ENCODE results near the gene ASTN2. TPM values are rescaled to one million over a fixed set of nuclear protein-coding genes. Genes with fewer than 3 reads are reported as not detected.

ASTN2 gene
- total and polyA plus RNA-seq, 9 of the 15 experiments (the other 6 are each of a cell fraction or from before 2014, with no cell fraction given): 0.56 to 3.5 (median 1.9) TPM

- TF ChIP-seq THAP12 (CRISPR knock-in tag; IDR thresholded peaks at IDR 0.05) (no peak), CHD2 (IDR thresholded peaks at IDR 0.05; ENCODE audit: low read depth, low read length) (no peak), TAF15 (IDR thresholded peaks at IDR 0.05; ENCODE audit: low read depth, low read length) (no peak)
Observed at GRCh38 chr9:116717150-116717549, 697.7 kb downstream of the ASTN2 start (continued).

- in situ Hi-C loops (cut with MboI): no loop called here
- CTCF ChIA-PET (ENCODE audit: low intra/inter-chr PET ratio): no interaction called here
- no peak overlapping the region for H3K9ac ChIP-seq (ENCODE audit: insufficient read depth in 1 of 2, low read depth in 2 of 2, low read length in 2 of 2)
- H3K4me3 ChIP-seq: no peak overlapping the region
- no TSS peak for BruUV-seq (replicated peaks)
- no peaks in the 10 kb centered on the region for H3K27me3 ChIP-seq (ENCODE audit: control insufficient read depth in 2 of 2, insufficient read depth in 2 of 2, low read length in 2 of 2)
- FAIRE-seq (no peak), DNase-seq (ENCODE audit: extremely low read depth in 1 of 4, low spot score in 3 of 4) (no peak), ATAC-seq (no peak)
- no peaks in the 10 kb centered on the region for H3K36me3 ChIP-seq (ENCODE audit: control insufficient read depth, insufficient read depth, low read length)
- H3K27ac ChIP-seq (ENCODE audit: extremely low read depth, low read depth, low read length): no peak overlapping the region
- H3K4me2 ChIP-seq (ENCODE audit: insufficient read depth, low read length): no peak overlapping the region
- H4K20me1 ChIP-seq (replicated peaks; ENCODE audit: control insufficient read depth, insufficient read depth, low read length): no peaks in the 10 kb centered on the region
- H3K9me1 ChIP-seq (ENCODE audit: control insufficient read depth, insufficient read depth, low read length): no peaks in the 10 kb centered on the region
- no peaks in the 10 kb centered on the region for H3K9me3 ChIP-seq (replicated peaks; ENCODE audit: control insufficient read depth, insufficient read depth, low read depth, low read length)
- no peaks in the 10 kb centered on the region for H3K79me2 ChIP-seq (ENCODE audit: control insufficient read depth, insufficient read depth, low read length)
- intact Hi-C loops (cut with micrococcal nuclease): no loop called here
- H3K4me1 ChIP-seq (replicated peaks in 1 of 2; ENCODE audit: control insufficient read depth in 2 of 2, insufficient read depth in 2 of 2, low read length in 2 of 2): no peaks in the 10 kb centered on the region
- H2AFZ ChIP-seq (ENCODE audit: low read depth, low read length): no peak overlapping the region
- POLR2A ChIA-PET: no interaction called here
- TF ChIP-seq ZNF512 (tag; IDR thresholded peaks at IDR 0.05): no peak
- TF ChIP-seq CREB3 (tag; conservative IDR thresholded peaks at IDR 0.05; ENCODE audit: low read depth): no peak
- TF ChIP-seq MEF2D (tag; conservative IDR thresholded peaks at IDR 0.05; ENCODE audit: low read depth): no peak
- no peak for TF ChIP-seq PCBP2 (IDR thresholded peaks at IDR 0.05; ENCODE audit: low read depth, low read length, poor library complexity, severe bottlenecking)
- TF ChIP-seq HDAC3 (IDR thresholded peaks at IDR 0.05; ENCODE audit: borderline replicate concordance, partially characterized antibody): no peak
- no peak for TF ChIP-seq XRCC5 (IDR thresholded peaks at IDR 0.05; ENCODE audit: low read depth, low read length)
- TF ChIP-seq CEBPZ (IDR thresholded peaks at IDR 0.05; ENCODE audit: borderline replicate concordance, low read depth, low read length): no peak
- no peak for TF ChIP-seq KDM4B (IDR thresholded peaks at IDR 0.05; ENCODE audit: borderline replicate concordance in 2 of 2, low read depth in 1 of 2)
- no peak for TF ChIP-seq ZNF133 (CRISPR knock-in tag; IDR thresholded peaks at IDR 0.05)
- TF ChIP-seq SNRNP70 (optimal IDR thresholded peaks at IDR 0.05; ENCODE audit: low read depth, low read length): no peak
- TF ChIP-seq ZNF316 (IDR thresholded peaks at IDR 0.05): no peak
Observed at GRCh38 chr9:116716438-116716837, 698.4 kb downstream of the ASTN2 start.

Measured in K562 (cell line).